Stimulated activated CD8-positive, alpha-beta memory T cell treated with anti-CD3 and anti-CD28 coated beads, Interleukin-12 subunit alpha, Interleukin-12 subunit beta, amount 100 ng/mL, for 4 hours (primary cell): ENCODE measurements around the gene ARSA.
A peak's percentile ranks its signal among the peaks of the same experiment; 100 is the strongest.
"Not testable (repeated sequence)": the region's sequence is repeated elsewhere in the genome, so short reads cannot be mapped to it uniquely, and the experiment has no call there.

Experiments used
- DNase-seq: peaks from one replicate; pipeline ENCODE4 v3.0.0-alpha.2; 2020; ENCODE audit warnings: low read depth

ARSA gene

DNA sequence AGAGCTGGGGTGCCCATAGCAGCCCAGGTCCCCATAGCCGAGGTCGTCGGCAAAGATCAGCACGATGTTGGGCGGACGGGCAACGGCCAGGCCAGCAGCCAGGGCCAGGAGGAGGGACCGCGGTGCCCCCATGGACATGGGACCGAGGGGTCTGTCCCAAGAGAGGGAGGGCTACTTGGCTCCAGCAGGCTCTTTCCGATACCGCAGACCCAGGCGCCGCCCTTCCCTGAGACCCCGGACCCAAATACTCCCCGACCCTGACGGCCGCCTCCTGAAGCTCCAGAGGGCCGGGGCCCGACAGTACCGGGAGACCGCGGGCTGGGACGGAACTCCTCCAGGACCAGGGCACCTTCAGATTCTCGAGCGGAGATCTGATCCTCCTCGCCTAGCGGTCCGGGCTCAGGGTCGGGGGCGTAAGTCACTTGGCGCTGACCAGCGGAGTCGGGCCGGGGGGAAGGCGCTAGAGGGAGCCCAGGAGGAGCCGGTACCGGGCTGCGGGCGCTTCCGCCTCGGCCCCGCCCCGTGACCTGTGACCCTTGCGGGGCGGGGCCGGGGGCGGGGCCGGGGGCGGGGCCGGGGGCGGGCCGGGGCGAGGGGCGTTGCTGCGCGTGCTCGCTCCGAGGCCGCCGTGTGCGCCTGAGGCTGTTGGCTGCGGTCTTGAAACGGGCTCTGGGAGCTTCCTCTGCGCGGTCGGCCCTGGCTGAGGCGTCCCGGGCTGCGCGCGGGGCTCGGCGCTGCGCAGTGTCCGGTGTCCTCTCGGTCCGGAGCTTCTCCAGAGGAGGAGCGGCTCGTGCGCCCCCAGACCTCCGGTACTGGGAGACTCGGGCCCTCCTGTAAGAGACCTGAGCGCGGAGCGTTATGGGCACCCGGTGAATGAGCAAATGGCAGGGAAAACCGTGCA lies at the start of gene ARSA:
Gene ARSA, minus strand, starts transcription at position 511 of the 901 bp plus-strand sequence. Its CDS starts 373 bp downstream, at position 138.
- peak; percentile 63 for DNase-seq

DNA sequence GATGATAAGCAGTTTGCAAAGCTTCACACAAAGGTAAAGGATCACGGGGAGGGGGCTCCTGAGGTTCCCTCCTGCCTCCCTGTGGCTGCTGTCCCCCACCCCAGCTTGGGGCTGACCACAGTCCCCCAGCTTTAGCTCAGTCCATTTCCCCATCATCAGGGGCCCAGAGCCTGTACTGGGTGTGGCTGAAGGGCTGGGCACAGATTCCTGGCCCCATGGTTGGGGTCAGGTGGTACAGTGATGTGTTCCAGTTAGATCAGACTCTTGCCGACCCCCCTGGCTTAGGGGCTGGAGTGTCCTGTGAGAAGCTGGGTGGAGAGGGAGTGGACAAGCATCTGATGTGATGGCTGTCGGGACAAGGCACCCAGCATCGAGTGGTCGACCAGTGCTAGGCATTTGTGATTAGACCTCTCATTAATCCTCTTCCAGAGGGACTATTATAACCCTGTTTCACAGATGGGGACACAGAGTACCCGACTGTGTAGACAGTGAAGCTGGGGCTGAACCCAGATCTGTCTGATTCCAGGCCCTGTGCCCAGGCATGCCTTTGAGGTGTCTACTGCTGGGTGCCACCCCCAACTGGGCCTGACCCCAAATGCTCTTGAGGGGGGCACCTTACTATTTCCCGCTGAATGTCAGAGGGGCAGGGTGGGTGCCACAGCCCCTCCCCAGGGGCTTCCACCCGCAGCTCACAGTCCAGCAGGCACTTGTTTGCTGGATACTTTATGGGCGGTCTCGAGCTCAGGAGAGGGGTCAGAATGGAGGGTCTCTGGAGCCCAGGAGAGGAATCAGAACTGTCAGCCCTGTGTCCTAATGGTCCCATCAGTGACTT lies 48.9 kb upstream of the ARSA start:
- no peak for DNase-seq

DNA sequence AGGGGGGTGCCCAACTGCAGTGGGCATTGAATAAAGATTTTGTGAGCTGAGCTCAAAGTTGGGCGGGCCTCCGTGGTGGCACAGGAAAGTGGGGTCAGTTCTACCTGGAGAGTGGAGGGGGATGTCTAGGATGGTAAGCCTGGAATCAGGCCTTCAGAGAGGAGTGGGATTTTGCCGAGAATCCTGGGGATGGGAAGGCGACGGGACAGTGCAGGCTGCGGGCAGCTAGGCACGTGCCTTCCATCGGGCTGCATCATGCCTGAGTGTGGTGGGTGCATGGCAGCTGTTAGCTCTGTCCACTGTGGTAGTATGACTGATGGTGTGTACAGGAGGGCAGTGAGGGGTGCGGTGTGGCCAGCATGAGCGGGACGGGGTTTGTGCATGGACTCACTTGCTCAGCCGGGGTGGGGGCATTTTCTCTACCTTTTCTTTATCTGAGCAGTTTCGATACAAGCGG lies 48.3 kb upstream of the ARSA start:
- no peak for DNase-seq

DNA sequence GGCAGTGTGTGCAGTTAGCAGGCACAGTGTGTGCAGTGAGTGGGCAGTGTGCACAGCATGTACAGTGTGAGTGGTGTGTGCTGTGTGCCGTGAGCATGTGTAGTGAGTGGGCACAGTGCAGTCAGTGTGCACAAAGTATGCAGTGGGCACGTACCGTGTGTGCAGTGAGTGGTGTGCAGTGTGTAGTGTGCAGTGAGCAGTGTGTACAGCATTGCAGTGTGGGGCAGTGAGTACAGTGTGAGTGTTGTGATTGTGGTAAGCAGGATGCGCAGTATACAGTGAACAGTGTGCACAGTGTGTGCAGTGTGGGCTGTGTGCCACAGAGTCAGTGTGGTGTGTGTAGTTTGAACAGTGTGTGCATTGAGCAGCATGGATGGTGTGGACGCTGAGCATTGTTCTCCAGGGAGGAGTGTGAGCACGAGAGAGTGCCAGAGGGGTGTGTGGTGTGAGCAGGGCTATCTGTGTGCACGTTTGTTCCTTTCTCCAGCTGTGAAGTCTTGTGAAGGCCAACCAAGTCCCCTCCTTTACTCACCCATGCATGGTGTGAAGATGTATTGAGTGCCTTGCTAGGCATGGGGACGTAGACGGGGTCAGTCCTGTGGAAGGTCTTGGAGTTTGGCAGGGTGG lies 47.7 kb upstream of the ARSA start:
- DNase-seq = no peak

DNA sequence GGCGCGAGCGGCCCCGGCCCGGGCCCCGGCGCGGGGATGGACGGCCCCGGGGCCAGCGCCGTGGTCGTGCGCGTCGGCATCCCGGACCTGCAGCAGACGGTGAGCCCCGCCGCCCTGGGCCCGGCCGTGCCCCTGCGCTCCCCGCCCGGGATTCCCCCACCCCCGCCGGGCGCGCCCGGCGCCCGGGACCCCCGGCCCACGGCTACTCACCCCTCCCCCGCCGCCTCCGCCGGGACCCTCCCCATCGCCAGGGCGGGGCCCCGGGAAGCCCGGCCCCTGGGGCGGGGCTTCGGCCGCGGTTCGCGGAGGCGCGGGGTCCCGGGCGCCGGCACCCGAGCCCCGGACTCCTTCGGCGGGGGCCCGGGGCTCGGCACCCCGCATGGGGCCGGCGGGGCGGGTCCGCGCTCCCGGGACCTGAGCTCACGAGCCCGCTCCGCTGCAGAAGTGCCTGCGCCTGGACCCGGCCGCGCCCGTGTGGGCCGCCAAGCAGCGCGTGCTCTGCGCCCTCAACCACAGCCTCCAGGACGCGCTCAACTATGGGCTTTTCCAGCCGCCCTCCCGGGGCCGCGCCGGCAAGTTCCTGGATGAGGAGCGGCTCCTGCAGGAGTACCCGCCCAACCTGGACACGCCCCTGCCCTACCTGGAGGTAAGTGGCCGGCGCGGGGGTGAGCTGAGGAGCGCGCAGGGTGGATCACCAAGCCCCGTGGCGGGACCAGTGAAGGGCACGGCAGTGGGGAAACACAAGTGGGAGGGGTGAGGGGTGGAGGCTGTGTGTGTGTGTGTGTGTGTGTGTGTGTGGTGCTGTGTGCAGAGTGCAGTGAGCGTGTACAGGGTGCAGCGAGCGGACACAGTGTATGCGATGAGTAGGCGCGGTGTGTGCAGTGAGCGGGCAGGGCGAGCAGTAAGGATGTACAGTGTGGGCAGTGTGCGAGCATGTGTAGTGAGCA lies 46.9 kb upstream of the ARSA start:
- no peak for DNase-seq

DNA sequence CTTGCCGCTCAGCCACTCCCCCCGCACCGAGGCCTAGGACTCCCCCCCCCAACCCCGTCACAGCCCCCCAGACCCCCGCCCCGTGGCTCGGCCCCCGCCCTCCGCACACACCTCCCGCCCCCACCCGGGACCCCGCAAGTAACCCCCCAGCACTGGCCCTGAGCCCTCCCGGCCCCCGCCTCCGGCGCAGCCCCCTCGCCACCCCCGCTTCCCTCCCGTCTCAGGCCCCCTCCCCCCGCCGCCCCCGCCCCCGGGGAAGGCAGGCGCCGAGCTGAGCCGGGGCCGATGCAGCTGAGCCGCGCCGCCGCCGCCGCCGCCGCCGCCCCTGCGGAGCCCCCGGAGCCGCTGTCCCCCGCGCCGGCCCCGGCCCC lies 46.2 kb upstream of the ARSA start:
- DNase-seq = no peak

DNA sequence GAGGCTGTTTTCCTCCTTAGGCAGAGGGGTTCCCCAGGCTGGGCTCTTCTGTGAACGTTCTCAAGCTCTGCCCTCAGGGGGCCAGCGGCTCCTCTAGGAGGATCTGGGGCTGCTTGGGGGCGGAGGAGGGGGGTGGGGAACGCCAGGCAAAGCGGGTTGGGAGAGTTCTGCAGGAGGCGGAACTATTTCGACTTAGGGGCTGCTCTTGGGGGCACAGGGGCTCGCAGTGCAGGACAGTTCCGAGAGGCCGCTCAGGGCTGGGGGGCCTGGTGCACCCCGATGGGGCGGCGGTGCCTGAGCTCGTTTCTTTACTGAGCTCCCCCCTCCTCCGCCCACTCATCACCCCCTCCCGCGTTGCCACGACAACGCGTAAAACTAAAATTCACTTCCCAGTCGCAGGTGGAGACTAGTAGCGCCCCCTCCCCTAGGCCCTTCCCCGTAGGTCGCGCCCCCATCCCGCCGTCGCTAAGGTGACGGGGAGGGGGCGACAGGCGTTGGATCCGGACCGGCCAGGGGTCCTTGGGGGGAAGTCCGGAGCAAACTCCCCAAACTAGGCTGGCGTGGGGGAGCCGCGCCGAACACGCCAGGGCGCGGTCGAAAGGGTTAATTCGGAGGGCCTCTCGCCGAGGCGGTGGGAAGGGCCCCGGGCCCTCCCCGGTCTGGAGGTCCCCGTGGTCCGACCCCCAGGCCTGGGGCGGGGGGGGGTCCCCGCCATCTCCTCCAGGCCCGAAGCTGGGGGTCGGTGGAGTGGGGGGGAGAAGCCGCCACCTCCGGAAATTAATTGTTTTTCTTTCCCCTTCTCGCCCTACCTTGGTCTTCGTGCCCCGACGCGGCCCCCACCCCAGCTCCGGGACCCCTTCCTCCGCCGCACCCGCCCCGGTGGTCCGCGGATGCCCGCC lies 45.5 kb upstream of the ARSA start:
- DNase-seq = no peak

DNA sequence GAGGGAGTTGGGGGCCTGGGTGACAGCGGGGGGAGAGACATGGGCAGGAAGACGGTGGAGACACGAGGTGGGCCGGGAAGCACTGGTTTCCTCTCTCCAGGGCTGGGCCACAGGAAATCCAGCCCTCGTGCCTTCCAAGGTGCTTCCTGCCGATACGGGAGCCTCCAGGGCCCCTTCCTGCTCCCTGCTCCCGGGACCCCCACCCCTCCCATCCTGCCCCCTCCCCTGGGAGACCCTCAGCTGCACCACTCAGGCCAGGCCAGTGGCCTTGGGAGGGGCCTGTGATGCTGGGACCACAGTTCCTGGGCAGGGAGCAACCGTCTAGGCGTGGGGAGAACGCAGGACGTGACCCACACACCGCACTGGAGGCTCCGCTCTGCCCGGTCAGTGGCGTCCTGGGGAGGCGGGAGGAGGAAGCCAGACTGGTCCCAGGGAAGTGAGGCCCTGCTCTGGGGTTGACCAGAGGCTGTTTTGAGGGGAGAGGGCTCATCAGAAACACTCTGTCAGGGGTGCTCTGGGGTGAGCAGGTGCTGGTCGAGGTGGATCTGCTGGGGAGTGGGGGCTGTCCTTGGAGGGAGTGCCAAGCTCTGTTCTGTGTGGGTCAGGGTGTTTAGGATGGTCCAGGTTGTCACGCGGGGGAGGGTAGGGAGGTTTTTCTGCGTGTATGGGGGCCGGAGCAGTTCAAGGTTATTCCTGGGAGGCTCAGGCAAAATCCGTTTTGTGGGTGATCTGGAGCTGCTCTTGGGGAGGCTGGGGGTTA lies 44.7 kb upstream of the ARSA start, which contains the start of gene SHANK3:
Gene SHANK3, plus strand, starts transcription at position 353 of the 760 bp plus-strand sequence.
- no peak for DNase-seq

DNA sequence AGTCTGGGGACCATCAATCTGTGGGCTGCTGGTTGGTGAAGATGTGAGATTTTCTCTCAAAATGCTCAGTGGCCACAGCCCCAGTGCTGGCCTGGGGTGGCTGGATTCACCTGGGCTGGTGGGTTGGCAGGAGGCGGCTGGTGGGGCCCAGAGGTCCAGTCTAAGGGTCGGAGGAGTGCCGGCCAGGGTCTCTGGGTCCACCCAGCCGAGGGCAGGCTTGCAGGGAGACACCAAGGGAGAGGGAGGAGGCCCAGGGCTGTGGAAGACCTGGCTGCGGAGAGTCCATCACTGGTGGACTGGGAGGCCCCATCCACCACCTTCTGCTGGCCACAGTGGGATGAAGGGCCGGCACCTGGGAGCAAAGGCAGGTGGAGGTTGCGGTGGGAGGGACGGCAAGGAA lies 44.1 kb upstream of the ARSA start:
- DNase-seq = no peak

DNA sequence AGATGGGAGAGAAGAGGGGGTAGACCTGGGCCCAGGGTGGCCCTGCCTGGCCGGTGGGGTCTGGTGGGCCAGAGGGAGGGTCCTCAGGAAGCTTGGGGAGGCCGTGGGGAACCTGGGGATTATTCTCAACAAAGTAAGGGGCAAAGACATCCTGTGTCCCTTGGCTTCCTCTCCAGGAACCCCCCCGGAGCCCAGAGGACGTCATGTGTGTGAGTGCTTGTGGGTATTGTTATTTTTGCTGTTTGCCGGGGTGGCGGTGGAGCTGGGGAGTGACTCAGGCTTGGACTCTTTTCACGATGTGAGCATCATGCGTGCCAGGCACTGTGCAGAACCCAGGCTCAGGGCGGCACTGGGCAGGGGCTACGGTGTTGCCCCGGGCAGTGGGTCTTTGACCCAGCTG lies 43.7 kb upstream of the ARSA start:
- DNase-seq = no peak

DNA sequence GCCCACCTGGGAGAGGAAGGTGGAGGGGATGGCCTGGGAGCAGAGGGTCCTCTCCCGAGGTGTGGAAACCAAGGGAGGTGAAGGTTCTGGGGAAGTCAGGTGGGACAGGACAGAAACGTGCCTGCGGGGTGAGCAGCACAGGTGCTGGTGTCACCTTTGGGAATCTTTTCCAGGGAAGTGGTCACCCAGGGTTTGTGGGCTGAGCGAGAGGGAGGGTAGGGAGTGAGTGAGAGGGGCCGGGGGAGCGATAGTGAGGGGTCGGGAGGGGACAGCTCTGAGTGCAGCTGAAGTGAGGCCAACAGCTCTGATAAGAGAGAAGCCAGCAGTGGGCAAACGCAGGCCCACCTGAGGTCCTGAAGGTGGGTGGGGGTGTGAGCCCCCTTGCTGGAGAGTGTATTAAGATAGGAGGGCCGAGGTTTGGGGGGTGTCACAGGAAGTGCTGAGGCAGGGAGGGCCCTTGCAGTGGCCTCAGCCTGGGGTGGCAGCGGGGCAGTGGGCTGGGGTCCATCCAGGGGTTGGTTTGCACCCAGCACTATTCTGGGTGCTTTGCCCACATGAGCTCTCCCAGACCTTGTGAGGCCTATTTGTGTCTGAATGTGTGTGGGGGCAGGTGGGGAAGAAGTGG lies 43.1 kb upstream of the ARSA start:
- no peak for DNase-seq

DNA sequence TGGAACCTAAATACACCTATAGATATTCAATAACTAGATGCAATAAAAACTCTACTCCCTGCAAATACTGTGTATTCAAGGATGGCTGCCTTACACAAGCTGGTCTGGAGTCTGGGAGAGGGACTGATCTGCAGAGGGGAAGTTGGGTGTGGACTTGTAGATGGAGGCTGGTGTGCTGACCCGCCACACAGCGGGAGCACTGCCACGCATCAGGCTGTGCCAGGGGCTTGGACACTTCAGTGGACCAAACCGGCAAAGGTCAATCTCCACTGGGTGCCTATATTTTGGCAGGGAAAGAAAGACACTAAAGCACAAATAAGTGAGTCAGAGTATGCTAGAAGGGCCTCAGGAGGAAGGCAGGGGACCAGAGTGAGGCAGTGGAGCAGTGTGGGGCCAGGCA lies 42.6 kb upstream of the ARSA start:
- no peak for DNase-seq

DNA sequence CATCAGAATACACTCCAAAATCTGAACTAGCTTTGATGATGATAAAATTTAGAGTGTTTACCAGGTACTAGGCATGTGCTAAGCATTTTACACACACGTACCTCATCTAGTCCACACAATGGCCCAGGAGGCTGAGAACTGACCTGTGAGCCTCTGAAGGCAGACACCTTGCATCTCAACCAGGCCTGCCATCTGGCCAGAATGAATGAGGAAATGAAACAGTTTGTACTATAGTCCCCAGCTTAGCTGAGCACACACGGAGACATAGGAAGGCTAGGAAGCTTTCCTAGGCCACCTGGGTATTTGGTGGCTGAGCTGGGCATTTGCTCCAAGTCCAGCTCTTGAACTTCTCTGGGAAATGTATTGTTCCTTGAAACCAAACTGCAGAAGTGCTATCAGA lies 37.8 kb upstream of the ARSA start:
- no peak for DNase-seq

DNA sequence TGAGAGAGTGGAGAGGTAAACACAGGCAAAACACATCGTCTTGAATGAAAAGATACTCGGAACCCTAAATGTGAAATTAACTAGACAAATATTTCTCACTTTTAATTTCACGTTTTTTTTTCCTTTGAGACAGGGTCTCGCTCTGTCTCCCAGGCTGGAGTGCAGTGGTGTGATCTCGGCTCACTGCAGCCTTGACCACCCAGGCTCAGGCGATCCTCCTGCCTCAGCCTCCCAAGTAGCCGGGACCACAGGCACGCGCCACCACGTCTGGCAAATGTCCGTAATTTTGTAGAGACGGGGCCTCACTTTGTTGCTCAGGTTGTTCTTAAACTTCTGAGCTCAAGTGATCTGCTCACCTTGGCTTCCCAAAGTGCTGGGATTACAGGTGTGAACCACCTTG lies 37.3 kb upstream of the ARSA start:
- no peak for DNase-seq

DNA sequence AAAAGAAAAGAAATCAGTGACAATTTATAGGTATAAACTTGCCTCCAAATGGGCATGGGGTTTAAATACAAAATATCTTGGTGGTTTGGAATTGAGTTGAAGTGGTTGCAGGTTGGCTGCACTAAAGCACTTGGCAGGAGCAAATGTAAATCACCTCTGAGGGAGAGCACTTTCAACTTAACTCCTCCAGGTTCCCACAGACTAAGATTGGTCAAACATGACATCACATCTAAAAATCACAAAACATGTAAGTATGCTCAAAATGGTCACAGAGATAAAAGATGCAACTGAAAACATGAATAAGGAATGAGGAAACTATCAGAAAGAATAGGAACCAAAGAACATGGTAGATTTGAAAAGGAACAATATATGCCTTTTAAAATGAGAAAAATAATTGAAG lies 32.4 kb upstream of the ARSA start:
- DNase-seq = no peak

DNA sequence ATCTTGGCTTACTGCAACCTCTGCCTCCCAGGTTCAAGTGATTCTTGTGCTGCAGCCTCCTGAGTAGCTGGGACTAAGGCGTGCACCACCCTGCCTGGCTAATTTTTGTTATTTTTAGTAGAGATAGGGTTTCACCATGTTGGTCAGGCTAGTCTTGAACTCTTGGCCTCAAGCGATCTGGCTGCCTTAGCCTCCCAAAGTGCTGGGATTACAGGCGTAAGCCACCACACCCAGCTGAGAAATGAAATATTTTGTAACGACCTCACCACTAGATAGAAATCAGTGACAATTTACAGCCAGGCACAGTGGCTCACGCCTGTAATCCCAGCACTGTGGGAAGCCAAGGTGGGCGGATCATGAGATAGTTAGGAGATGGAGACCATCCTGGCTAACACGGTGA lies 31.8 kb upstream of the ARSA start:
- DNase-seq = not testable (repeated sequence)

DNA sequence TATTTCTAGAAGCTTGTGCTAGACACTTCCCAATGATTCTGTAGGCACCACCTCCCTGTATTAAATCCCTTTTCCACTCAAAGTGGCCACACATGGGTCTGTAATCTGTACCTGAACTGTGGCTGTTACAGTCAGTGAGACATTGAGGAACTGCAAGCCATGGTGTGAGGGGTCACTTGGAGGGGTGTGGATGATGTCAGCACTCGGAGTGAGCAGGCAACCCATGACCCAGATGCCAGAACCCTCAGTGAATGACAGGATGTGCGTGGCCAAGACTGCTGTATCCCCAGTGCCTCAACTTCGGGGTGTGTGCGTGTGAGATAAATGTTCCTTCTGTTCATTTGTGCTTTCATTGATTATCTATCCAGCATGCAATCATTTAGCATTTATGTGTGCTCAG lies 30.0 kb upstream of the ARSA start:
- no peak for DNase-seq

DNA sequence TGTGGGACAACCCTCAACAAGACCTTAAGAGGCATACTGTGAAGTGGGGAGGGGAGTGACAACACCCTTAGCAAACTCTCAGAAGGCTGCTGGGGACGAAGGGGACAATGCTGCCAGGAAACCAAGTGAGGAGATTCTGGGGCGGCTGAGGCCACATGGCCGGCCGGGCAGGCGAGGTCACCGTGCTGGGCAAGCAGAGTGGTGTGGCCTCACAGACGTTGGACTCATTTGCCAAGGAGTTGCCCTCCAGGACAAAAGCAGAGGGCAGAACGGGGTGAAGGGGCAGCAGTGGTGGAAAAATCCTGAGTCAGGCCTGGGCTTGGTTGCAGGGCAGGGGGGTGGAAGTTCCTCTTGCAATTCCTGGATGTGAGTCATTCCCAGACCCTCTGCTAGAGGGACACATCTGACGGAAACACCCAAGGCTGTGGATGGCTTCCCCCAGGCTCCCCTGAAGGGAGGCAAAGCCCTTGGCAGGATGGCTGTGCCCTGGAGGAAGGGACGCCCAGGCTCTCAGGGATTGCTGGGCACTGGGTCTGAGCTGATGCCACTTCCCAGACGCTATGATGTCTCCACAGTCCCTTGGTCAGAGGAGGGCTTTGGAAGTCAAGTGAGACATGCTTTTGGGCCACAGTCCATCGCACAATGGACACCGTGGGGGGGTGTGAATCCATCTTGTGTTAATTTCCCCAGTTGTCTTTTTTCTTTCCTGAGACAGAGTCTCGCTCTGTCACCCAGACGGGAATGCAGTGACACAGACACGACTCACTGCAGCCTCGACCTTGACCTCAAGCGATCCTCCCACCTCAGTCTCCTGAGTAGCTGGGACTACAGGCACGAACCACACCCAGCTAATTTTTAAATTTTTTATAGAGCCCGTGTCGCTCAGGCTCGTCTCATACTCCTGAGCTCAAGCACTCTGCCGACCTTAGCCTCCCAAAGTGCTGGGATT lies 28.4 kb upstream of the ARSA start:
- DNase-seq = no peak
